D721Med (cell line): ENCODE measurements around the gene ACTRT2.

ENCODE experiments used
- DNase-seq: peaks from one replicate; pipeline ENCODE4 v3.0.0; 2011; ENCODE audit warnings: low spot score; ENCODE audit not compliant: insufficient read length
- FAIRE-seq: peaks from 2 replicates; lab custom pipeline; 2011; peaks lifted over from hg19 to GRCh38; lab: Jason Lieb, UNC
- CTCF ChIP-seq: IDR thresholded peaks from 2 replicates; pipeline ENCODE4 v1.5.1; 2012; ENCODE audit warnings: mild to moderate bottlenecking, control low read depth; ENCODE audit not compliant: insufficient read depth; ENCODE audit errors: missing control alignments

The ACTRT2 gene

GRCh38 chr1:3015269-3015635 lies 6.0 kb upstream of the ACTRT2 start:
- TF ChIP-seq CTCF, result no peak
- no peak for FAIRE-seq
- DNase-seq, result no peak

GRCh38 chr1:3015744-3016143 lies 5.5 kb upstream of the ACTRT2 start:
- FAIRE-seq (no peak), DNase-seq (no peak)
- no peak for TF ChIP-seq CTCF

GRCh38 chr1:3016641-3017439 lies 4.4 kb upstream of the ACTRT2 start:
- DNase-seq, result no peak
- TF ChIP-seq CTCF, result no peak
- no peak for FAIRE-seq

- DNase-seq (no peak), FAIRE-seq (no peak)
- no peak for TF ChIP-seq CTCF
Observed at GRCh38 chr1:3017440-3018050, 3.7 kb upstream of the ACTRT2 start.

GRCh38 chr1:3018051-3018471 lies 3.2 kb upstream of the ACTRT2 start:
- TF ChIP-seq CTCF, result no peak
- FAIRE-seq, result no peak
- no peak for DNase-seq

GRCh38 chr1:3018576-3018975 lies 2.7 kb upstream of the ACTRT2 start:
- no peak for TF ChIP-seq CTCF
- FAIRE-seq (no peak), DNase-seq (no peak)

GRCh38 chr1:3019007-3019515 lies 2.2 kb upstream of the ACTRT2 start:
- TF ChIP-seq CTCF, result no peak
- FAIRE-seq, result no peak
- no peak for DNase-seq
